K562 (cell line): ENCODE results near the gene POLRMT. TPM values are rescaled to one million over a fixed set of nuclear protein-coding genes. Genes with fewer than 3 reads are reported as not detected.
A peak's percentile ranks its signal among the peaks of the same experiment; 100 is the strongest.

ENCODE experiments used
- FOXK1 ChIP-seq: sonication (generic); formaldehyde crosslinking; IDR thresholded peaks from 2 replicates; pipeline ENCODE4 v1.8.0; 2022; ENCODE audit warnings: missing genetic modification reagents, mild to moderate bottlenecking, borderline replicate concordance
- NEUROD1 ChIP-seq: fragments of 150-350 bp; IDR thresholded peaks from 2 replicates; pipeline ENCODE4 v1.6.1; 2014; ENCODE audit warnings: borderline replicate concordance, low read length, low read depth; ENCODE audit not compliant: partially characterized antibody
- PHF8 ChIP-seq: fragments of 200-600 bp; sonication (generic); IDR thresholded peaks from 2 replicates; pipeline ENCODE4 v1.6.1; 2012; ENCODE audit warnings: mixed run types, mild to moderate bottlenecking, inconsistent platforms, low read length, moderate library complexity, borderline replicate concordance
- PML ChIP-seq: IDR thresholded peaks from 2 replicates; pipeline ENCODE4 v1.6.1; 2012; ENCODE audit warnings: low read length, inconsistent platforms
- RAD21 ChIP-seq, 2 experiments: fragments of 250-450 bp in 1 of 2; fragments of 450-650 bp in 1 of 2; sonication (Bioruptor Pico) in 1 of 2; formaldehyde crosslinking in 1 of 2; IDR thresholded peaks in 1 of 2; conservative IDR thresholded peaks in 1 of 2; 2 replicates each; pipeline versions ENCODE4 v1.4.0 to v1.8.0; 2020 to 2022; ENCODE audit warnings: mild to moderate bottlenecking in 2 of 2, moderate library complexity in 1 of 2
- RB1 ChIP-seq: fragments of 450-650 bp; IDR thresholded peaks from 2 replicates; pipeline ENCODE4 v1.6.1; 2017; ENCODE audit warnings: low read depth, mild to moderate bottlenecking
- RBM22 ChIP-seq: fragments of 200-400 bp; formaldehyde crosslinking; IDR thresholded peaks from 2 replicates; pipeline ENCODE4 v1.6.1; 2018; ENCODE audit warnings: low read length, low read depth; ENCODE audit not compliant: poor library complexity, severe bottlenecking
- SRF ChIP-seq, 2 experiments: fragments of 250-450, 450-650 bp in 1 of 2; sonication (Bioruptor Pico) in 1 of 2; sonication (generic) in 1 of 2; formaldehyde crosslinking; IDR thresholded peaks; 2 replicates each; pipeline versions ENCODE4 v1.5.0 to v1.5.1; 2020 to 2022; ENCODE audit warnings: mild to moderate bottlenecking in 1 of 2, missing genetic modification reagents in 1 of 2
- XRCC4 ChIP-seq: IDR thresholded peaks from one replicate; pipeline ENCODE4 v1.6.1; 2011; ENCODE audit not compliant: insufficient read depth, insufficient read length; ENCODE audit errors: extremely low read depth
- ZBTB9 ChIP-seq: fragments of 450-650 bp; formaldehyde crosslinking; IDR thresholded peaks from 2 replicates; pipeline ENCODE4 v1.4.0; 2020; ENCODE audit warnings: mild to moderate bottlenecking, moderate library complexity
- ZNF12 ChIP-seq: sonication (generic); formaldehyde crosslinking; IDR thresholded peaks from 2 replicates; pipeline ENCODE4 v1.4.0; 2020; ENCODE audit warnings: mild to moderate bottlenecking, missing genetic modification reagents
- polyA plus RNA-seq, 8 experiments: library from polyadenylated mRNA; depleted of rRNA in 4 of 8; stranded (reverse) in 5 of 8; unstranded in 3 of 8; fragments of >200 nt; fragmentation: Nextera tagmentation in 2 of 8; fragmentation: Illumina TruSeq in 1 of 8; extraction: Ambion mirVana in 2 of 8; extraction: Trizol in 1 of 8; gene quantifications; 2 replicates each; pipeline versions ENCODE4 v1.2.1 to v1.2.3, GENCODE V29; 2011 to 2014; ENCODE audit warnings: inconsistent platforms in 1 of 8, missing spikeins in 1 of 8
- total RNA-seq, 7 experiments: library from RNA; depleted of rRNA in 6 of 7; stranded (reverse); fragments of >200 nt in 6 of 7; fragmentation: Illumina TruSeq in 2 of 7; extraction: Trizol in 2 of 7; gene quantifications; 2 replicates each; pipeline versions ENCODE4 v1.2.1 to v1.2.3, GENCODE V29; 2011 to 2021; ENCODE audit warnings: low replicate concordance in 1 of 7
- TF ChIP-seq, protein P1 (sequence below): fragments of 200-600 bp; sonication (generic); IDR thresholded peaks from one replicate; pipeline ENCODE4 v1.6.1; 2012; ENCODE audit warnings: mild to moderate bottlenecking, low read depth, low read length, inconsistent platforms

Gene POLRMT
- total and polyA plus RNA-seq, 9 of the 15 experiments (the other 6 are each of a cell fraction or from before 2014, with no cell fraction given) = 30.3 to 144 (median 68.0) TPM

- TF ChIP-seq, protein P1, sequence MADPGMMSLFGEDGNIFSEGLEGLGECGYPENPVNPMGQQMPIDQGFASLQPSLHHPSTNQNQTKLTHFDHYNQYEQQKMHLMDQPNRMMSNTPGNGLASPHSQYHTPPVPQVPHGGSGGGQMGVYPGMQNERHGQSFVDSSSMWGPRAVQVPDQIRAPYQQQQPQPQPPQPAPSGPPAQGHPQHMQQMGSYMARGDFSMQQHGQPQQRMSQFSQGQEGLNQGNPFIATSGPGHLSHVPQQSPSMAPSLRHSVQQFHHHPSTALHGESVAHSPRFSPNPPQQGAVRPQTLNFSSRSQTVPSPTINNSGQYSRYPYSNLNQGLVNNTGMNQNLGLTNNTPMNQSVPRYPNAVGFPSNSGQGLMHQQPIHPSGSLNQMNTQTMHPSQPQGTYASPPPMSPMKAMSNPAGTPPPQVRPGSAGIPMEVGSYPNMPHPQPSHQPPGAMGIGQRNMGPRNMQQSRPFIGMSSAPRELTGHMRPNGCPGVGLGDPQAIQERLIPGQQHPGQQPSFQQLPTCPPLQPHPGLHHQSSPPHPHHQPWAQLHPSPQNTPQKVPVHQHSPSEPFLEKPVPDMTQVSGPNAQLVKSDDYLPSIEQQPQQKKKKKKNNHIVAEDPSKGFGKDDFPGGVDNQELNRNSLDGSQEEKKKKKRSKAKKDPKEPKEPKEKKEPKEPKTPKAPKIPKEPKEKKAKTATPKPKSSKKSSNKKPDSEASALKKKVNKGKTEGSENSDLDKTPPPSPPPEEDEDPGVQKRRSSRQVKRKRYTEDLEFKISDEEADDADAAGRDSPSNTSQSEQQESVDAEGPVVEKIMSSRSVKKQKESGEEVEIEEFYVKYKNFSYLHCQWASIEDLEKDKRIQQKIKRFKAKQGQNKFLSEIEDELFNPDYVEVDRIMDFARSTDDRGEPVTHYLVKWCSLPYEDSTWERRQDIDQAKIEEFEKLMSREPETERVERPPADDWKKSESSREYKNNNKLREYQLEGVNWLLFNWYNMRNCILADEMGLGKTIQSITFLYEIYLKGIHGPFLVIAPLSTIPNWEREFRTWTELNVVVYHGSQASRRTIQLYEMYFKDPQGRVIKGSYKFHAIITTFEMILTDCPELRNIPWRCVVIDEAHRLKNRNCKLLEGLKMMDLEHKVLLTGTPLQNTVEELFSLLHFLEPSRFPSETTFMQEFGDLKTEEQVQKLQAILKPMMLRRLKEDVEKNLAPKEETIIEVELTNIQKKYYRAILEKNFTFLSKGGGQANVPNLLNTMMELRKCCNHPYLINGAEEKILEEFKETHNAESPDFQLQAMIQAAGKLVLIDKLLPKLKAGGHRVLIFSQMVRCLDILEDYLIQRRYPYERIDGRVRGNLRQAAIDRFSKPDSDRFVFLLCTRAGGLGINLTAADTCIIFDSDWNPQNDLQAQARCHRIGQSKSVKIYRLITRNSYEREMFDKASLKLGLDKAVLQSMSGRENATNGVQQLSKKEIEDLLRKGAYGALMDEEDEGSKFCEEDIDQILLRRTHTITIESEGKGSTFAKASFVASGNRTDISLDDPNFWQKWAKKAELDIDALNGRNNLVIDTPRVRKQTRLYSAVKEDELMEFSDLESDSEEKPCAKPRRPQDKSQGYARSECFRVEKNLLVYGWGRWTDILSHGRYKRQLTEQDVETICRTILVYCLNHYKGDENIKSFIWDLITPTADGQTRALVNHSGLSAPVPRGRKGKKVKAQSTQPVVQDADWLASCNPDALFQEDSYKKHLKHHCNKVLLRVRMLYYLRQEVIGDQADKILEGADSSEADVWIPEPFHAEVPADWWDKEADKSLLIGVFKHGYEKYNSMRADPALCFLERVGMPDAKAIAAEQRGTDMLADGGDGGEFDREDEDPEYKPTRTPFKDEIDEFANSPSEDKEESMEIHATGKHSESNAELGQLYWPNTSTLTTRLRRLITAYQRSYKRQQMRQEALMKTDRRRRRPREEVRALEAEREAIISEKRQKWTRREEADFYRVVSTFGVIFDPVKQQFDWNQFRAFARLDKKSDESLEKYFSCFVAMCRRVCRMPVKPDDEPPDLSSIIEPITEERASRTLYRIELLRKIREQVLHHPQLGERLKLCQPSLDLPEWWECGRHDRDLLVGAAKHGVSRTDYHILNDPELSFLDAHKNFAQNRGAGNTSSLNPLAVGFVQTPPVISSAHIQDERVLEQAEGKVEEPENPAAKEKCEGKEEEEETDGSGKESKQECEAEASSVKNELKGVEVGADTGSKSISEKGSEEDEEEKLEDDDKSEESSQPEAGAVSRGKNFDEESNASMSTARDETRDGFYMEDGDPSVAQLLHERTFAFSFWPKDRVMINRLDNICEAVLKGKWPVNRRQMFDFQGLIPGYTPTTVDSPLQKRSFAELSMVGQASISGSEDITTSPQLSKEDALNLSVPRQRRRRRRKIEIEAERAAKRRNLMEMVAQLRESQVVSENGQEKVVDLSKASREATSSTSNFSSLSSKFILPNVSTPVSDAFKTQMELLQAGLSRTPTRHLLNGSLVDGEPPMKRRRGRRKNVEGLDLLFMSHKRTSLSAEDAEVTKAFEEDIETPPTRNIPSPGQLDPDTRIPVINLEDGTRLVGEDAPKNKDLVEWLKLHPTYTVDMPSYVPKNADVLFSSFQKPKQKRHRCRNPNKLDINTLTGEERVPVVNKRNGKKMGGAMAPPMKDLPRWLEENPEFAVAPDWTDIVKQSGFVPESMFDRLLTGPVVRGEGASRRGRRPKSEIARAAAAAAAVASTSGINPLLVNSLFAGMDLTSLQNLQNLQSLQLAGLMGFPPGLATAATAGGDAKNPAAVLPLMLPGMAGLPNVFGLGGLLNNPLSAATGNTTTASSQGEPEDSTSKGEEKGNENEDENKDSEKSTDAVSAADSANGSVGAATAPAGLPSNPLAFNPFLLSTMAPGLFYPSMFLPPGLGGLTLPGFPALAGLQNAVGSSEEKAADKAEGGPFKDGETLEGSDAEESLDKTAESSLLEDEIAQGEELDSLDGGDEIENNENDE = no peak
- TF ChIP-seq RBM22 (peak; percentile 89), SRF (CRISPR knock-in tag; IDR thresholded peaks at IDR 0.05) (no peak), FOXK1 (CRISPR knock-in tag) (no peak), NEUROD1 (peak; percentile 14), XRCC4 (no peak), ZNF12 (CRISPR knock-in tag) (peak; percentile 63; the same call in 1 of the 2 replicates), RB1 (peak; percentile 83), ZBTB9 (peak; percentile 49; the same call in 1 of the 2 replicates), PHF8 (no peak), RAD21 (CRISPR knock-in tag; conservative IDR thresholded peaks at IDR 0.05 in 1 of 2, IDR thresholded peaks at IDR 0.05 in 1 of 2) (peak; percentile 37 to 74; a peak in 3 of 4 replicates), PML (peak; percentile 52; the same call in 1 of the 2 replicates)
These were observed 48.9 kb downstream of the POLRMT start (continued) for GRCh38 chr19:584240-585001.
